ENCODE data around the gene PCDHA10. TPM values are rescaled to one million over a fixed set of nuclear protein-coding genes. Genes with fewer than 3 reads are reported as not detected.
"Not testable (repeated sequence)": the region's sequence is repeated elsewhere in the genome, so short reads cannot be mapped to it uniquely, and the experiment has no call there.

Gene PCDHA10
- total and polyA plus RNA-seq, 8 donors: 0.14 to 1.7 (median 0.44) TPM

- Histone ChIP-seq H3K4me1 (no peaks in the 10 kb centered on the region), H3K27ac (no peak overlapping the region), H3K4me3 (peak overlapping the region in 1 of 2 donors; percentile 25), H3K36me3 (no peaks in the 10 kb centered on the region), H3K9me3 (peaks cover 0 to 30% of the 10 kb centered on the region in 2 donors), H3K27me3 (peaks cover 4 to 75% of the 10 kb centered on the region in 2 donors)
- TF ChIP-seq, protein P1, sequence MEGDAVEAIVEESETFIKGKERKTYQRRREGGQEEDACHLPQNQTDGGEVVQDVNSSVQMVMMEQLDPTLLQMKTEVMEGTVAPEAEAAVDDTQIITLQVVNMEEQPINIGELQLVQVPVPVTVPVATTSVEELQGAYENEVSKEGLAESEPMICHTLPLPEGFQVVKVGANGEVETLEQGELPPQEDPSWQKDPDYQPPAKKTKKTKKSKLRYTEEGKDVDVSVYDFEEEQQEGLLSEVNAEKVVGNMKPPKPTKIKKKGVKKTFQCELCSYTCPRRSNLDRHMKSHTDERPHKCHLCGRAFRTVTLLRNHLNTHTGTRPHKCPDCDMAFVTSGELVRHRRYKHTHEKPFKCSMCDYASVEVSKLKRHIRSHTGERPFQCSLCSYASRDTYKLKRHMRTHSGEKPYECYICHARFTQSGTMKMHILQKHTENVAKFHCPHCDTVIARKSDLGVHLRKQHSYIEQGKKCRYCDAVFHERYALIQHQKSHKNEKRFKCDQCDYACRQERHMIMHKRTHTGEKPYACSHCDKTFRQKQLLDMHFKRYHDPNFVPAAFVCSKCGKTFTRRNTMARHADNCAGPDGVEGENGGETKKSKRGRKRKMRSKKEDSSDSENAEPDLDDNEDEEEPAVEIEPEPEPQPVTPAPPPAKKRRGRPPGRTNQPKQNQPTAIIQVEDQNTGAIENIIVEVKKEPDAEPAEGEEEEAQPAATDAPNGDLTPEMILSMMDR (IDR thresholded peaks at IDR 0.05): no peak
- intact Hi-C loops (cut with DNase I): no loop called here
- peak; percentile 69 for ATAC-seq
- no peak for DNase-seq
These were observed 13.8 kb downstream of the PCDHA10 start for GRCh38 chr5:140869555-140869886.

DNA sequence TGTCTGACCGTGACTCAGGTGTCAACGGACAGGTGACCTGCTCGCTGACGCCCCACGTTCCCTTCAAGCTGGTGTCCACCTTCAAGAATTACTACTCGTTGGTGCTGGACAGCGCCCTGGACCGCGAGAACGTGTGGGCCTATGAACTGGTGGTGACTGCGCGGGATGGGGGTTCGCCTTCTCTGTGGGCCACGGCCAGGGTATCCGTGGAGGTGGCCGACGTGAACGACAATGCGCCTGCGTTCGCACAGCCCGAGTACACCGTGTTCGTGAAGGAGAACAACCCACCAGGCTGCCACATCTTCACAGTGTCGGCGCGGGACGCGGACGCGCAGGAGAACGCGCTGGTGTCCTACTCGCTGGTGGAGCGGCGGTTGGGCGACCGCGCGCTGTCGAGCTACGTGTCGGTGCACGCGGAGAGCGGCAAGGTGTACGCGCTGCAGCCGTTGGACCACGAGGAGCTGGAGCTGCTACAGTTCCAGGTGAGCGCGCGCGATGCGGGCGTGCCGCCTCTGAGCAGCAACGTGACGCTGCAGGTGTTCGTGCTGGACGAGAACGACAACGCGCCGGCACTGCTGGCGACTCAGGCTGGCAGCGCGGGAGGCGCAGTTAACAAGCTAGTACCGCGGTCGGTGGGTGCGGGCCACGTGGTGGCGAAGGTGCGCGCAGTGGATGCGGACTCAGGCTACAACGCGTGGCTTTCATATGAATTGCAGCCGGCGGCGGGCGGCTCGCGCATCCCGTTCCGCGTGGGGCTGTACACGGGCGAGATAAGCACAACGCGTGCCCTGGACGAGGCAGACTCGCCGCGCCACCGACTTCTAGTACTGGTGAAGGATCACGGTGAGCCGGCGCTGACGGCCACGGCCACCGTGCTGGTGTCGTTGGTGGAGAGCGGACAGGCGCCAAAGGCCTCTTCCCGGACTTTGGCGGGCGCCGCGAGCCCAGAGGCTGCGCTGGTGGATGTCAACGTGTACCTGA lies 14.8 kb downstream of the PCDHA10 start:
- no peaks in the 10 kb centered on the region for H3K36me3 ChIP-seq
- no peak for ATAC-seq
- peaks cover 0 to 35% of the 10 kb centered on the region in 2 donors for H3K9me3 ChIP-seq
- H3K27me3 ChIP-seq: peaks cover 12 to 85% of the 10 kb centered on the region in 2 donors
- H3K4me3 ChIP-seq: no peak overlapping the region
- TF ChIP-seq, protein P1 (IDR thresholded peaks at IDR 0.05): no peak
- no peaks in the 10 kb centered on the region for H3K4me1 ChIP-seq
- peak in 1 of 4 donors; percentile 77 for DNase-seq
- intact Hi-C loops (cut with DNase I): no loop called here
- H3K27ac ChIP-seq: no peak overlapping the region

DNA sequence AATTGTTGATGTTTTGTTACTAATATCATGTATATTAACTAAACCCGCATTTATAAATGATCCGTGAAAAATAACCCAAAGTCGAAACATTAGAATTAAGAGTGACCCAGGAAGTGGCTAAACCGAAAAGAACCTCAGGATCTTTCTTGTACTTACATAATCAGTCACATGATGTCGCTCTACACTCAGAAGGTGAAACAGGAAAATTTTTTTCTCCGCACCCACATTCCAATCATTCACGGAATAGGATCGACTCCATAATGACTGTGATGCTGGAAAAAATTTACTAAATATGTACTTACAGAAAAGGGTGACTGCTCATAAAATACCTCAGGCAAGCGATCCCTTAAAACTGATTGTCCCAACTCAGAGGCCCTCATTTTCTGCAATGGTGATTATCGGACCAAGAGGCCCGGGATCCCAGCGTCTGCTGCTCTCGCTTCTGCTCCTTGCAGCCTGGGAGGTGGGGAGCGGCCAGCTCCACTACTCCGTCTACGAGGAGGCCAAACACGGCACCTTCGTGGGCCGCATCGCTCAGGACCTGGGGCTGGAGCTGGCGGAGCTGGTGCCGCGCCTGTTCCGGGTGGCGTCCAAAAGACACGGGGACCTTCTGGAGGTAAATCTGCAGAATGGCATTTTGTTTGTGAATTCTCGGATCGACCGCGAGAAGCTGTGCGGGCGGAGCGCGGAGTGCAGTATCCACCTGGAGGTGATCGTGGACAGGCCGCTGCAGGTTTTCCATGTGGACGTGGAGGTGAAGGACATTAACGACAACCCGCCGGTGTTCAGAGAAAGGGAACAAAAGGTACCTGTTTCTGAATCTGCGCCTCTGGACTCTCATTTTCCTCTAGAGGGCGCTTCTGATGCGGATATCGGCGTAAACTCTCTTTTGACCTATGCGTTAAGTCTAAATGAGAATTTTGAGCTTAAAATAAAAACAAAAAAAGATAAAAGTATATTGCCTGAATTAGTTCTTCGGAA lies 19.7 kb downstream of the PCDHA10 start, which contains the start of gene PCDHA12:
Gene PCDHA12 (plus strand): TSS at position 224 of the 981 bp plus-strand sequence. CDS start 165 bp downstream, at position 389.
- intact Hi-C loops (cut with DNase I): no loop called here

DNA sequence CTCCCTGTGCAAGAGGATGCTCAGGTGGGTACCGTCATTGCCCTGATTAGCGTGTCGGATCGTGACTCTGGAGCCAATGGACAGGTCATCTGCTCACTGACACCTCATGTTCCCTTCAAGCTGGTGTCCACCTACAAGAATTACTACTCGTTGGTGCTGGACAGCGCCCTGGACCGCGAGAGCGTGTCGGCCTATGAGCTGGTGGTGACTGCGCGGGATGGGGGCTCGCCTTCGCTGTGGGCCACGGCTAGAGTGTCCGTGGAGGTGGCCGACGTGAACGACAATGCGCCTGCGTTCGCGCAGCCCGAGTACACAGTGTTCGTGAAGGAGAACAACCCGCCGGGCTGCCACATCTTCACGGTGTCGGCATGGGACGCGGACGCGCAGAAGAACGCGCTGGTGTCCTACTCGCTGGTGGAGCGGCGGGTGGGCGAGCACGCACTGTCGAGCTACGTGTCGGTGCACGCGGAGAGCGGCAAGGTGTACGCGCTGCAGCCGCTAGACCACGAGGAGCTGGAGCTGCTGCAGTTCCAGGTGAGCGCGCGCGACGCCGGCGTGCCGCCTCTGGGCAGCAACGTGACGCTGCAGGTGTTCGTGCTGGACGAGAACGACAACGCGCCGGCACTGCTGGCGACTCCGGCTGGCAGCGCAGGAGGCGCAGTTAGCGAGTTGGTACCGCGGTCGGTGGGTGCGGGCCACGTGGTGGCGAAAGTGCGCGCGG lies 21.0 kb downstream of the PCDHA10 start:
- peaks cover 22 to 91% of the 10 kb centered on the region in 2 donors for H3K27me3 ChIP-seq
- H3K4me3 ChIP-seq; H3K4me1 ChIP-seq; intact Hi-C loops (cut with DNase I); H3K27ac ChIP-seq; ATAC-seq; H3K36me3 ChIP-seq: not testable (repeated sequence)
- peak in 1 of 4 donors; percentile 72 for DNase-seq
- peaks cover 0 to 33% of the 10 kb centered on the region in 2 donors for H3K9me3 ChIP-seq

More for the DNA sequence above, 19.7 kb downstream of the PCDHA10 start, which contains the start of gene PCDHA12:
- Histone ChIP-seq H3K4me1 (no peaks in the 10 kb centered on the region), H3K36me3 (no peaks in the 10 kb centered on the region), H3K4me3 (peak within 1 kb of the TSS in 1 of 2 donors; percentile 4), H3K27ac (peak within 1 kb of the TSS in 1 of 2 donors; percentile 58), H3K9me3 (peaks cover 0 to 45% of the 10 kb centered on the region in 2 donors), H3K27me3 (peaks cover 22 to 91% of the 10 kb centered on the region in 2 donors)
- TF ChIP-seq, protein P1 (IDR thresholded peaks at IDR 0.05): peak in 1 of 2 donors; percentile 9
- DNase-seq (no peak), ATAC-seq (peak; percentile 89)

DNA sequence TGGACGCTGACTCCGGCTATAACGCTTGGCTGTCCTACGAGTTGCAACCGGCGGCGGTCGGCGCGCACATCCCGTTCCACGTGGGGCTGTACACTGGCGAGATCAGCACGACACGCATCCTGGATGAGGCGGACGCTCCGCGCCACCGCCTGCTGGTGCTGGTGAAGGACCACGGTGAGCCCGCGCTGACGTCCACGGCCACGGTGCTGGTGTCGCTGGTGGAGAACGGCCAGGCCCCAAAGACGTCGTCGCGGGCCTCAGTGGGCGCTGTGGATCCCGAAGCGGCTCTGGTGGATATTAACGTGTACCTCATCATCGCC lies 21.5 kb downstream of the PCDHA10 start:
- Histone ChIP-seq H3K4me3 (no peak overlapping the region), H3K4me1 (no peaks in the 10 kb centered on the region), H3K36me3 (no peaks in the 10 kb centered on the region), H3K27ac (no peak overlapping the region), H3K9me3 (peaks cover 0 to 28% of the 10 kb centered on the region in 2 donors), H3K27me3 (peaks cover 22 to 91% of the 10 kb centered on the region in 2 donors)
- intact Hi-C loops (cut with DNase I): no loop called here
- TF ChIP-seq, protein P1 (IDR thresholded peaks at IDR 0.05): no peak
- DNase-seq (no peak), ATAC-seq (no peak)
